ENCODE results near the gene UBE2E3. TPM values are rescaled to one million over a fixed set of nuclear protein-coding genes. Genes with fewer than 3 reads are reported as not detected.

The UBE2E3 gene
- 32.1 and 60.1 TPM in 2 replicates for total RNA-seq

GRCh38 chr2:180980106-180980942 is at the start of gene UBE2E3:
TSS of gene UBE2E3 (plus strand) at chr2:180980605. CDS start at chr2:180982043, 1,438 bp downstream.

Data from smooth muscle cell of the umbilical artery (primary cell).